ENCODE data around the gene CTDP1. TPM values are rescaled to one million over a fixed set of nuclear protein-coding genes. Genes with fewer than 3 reads are reported as not detected.
"Not testable (repeated sequence)": the region's sequence is repeated elsewhere in the genome, so short reads cannot be mapped to it uniquely, and the experiment has no call there.

Gene CTDP1
- total and polyA plus RNA-seq, 12 donors: 3.8 to 23.9 (median 15.8) TPM

- peak in 1 of 7 donors; percentile 14 for DNase-seq
- Histone ChIP-seq H3K36me3 (replicated peaks in 1 of 2) (peaks cover 0 to 18% of the 10 kb centered on the region in 2 donors), H3K4me3 (no peak overlapping the region), H3K4me1 (replicated peaks in 1 of 2) (no peaks in the 10 kb centered on the region), H3K9me3 (replicated peaks in 1 of 3) (no peaks in the 10 kb centered on the region), H3K27ac (no peak overlapping the region), H3K27me3 (no peaks in the 10 kb centered on the region)
- intact Hi-C loops (cut with DNase I): no loop called here
- TF ChIP-seq CTCF (IDR thresholded peaks at IDR 0.05): no peak
- no peak for TF ChIP-seq POLR2A (IDR thresholded peaks at IDR 0.05)
- WGBS, 4 donors: 86 to 89% (median 87%) methylated on average over 39 to 49 of the region's 49 CpGs
Measured at GRCh38 chr18:79749251-79750191, 69.9 kb downstream of the CTDP1 start.

- intact Hi-C loops (cut with DNase I): no loop called here
- H3K36me3 ChIP-seq (replicated peaks in 1 of 2): peaks cover 0 to 25% of the 10 kb centered on the region in 2 donors
- TF ChIP-seq POLR2A (IDR thresholded peaks at IDR 0.05): no peak
- no peaks in the 10 kb centered on the region for H3K9me3 ChIP-seq (replicated peaks in 1 of 3)
- no peaks in the 10 kb centered on the region for H3K27me3 ChIP-seq
- DNase-seq: no peak
- WGBS, 4 donors: 91 to 95% (median 91%) methylated on average over 6 to 13 of the region's 13 CpGs
- H3K27ac ChIP-seq: no peak overlapping the region
- H3K4me3 ChIP-seq: no peak overlapping the region
- no peaks in the 10 kb centered on the region for H3K4me1 ChIP-seq (replicated peaks in 1 of 2)
Measured at GRCh38 chr18:79750980-79751571, 71.5 kb downstream of the CTDP1 start.

GRCh38 chr18:79751918-79752578 is 72.4 kb downstream of the CTDP1 start:
- H3K27me3 ChIP-seq; DNase-seq; intact Hi-C loops (cut with DNase I); H3K27ac ChIP-seq; H3K4me3 ChIP-seq; H3K9me3 ChIP-seq (replicated peaks in 1 of 3); H3K4me1 ChIP-seq (replicated peaks in 1 of 2): not testable (repeated sequence)
- 91 to 99% (median 98%) methylated on average over 4 to 18 of the region's 20 CpGs for WGBS, 4 donors
- peaks cover 0 to 25% of the 10 kb centered on the region in 2 donors for H3K36me3 ChIP-seq (replicated peaks in 1 of 2)

GRCh38 chr18:79752946-79753345 is 73.3 kb downstream of the CTDP1 start:
- 91 to 97% (median 95%) methylated on average over 5 to 8 of the region's 8 CpGs for WGBS, 4 donors
- H3K9me3 ChIP-seq (replicated peaks in 1 of 3); H3K4me3 ChIP-seq; H3K27me3 ChIP-seq; DNase-seq; intact Hi-C loops (cut with DNase I); H3K4me1 ChIP-seq (replicated peaks in 1 of 2); H3K27ac ChIP-seq: not testable (repeated sequence)
- H3K36me3 ChIP-seq (replicated peaks in 1 of 2): peaks cover 0 to 25% of the 10 kb centered on the region in 2 donors

- H3K27ac ChIP-seq: no peak overlapping the region
- WGBS, 4 donors: 91 to 97% (median 91%) methylated on average over 23 to 27 of the region's 27 CpGs
- no peak overlapping the region for H3K4me3 ChIP-seq
- no peak for TF ChIP-seq POLR2A (IDR thresholded peaks at IDR 0.05)
- no peak for TF ChIP-seq CTCF (IDR thresholded peaks at IDR 0.05)
- DNase-seq: peak in 1 of 7 donors; percentile 41
- no peaks in the 10 kb centered on the region for H3K4me1 ChIP-seq (replicated peaks in 1 of 2)
- peaks cover 0 to 25% of the 10 kb centered on the region in 2 donors for H3K36me3 ChIP-seq (replicated peaks in 1 of 2)
- H3K27me3 ChIP-seq: no peaks in the 10 kb centered on the region
- intact Hi-C loops (cut with DNase I): no loop called here
- H3K9me3 ChIP-seq (replicated peaks in 1 of 3): no peaks in the 10 kb centered on the region
Measured at GRCh38 chr18:79753391-79753851, 73.8 kb downstream of the CTDP1 start.

All from adrenal gland (tissue), 12 donors.